T-helper 1 cell treated with Interleukin-12 subunit alpha and Interleukin-12 subunit beta and Interleukin-4 antibody, amounts not matched to agents 30 μg/mL and 1 μg/mL, for 36 hours (primary cell): ENCODE measurements around the gene PPARA.
"Not testable (repeated sequence)": the region's sequence is repeated elsewhere in the genome, so short reads cannot be mapped to it uniquely, and the experiment has no call there.

ENCODE experiments used
- H3K27ac Mint-ChIP-seq: one replicate; pipeline ENCODE4 v1.8.0; 2021; ENCODE audit warnings: mild to moderate bottlenecking, mixed read lengths
- H3K27me3 Mint-ChIP-seq: one replicate; pipeline ENCODE4 v1.8.0; 2021; ENCODE audit warnings: low read depth, mixed read lengths
- H3K36me3 Mint-ChIP-seq: one replicate; pipeline ENCODE4 v1.8.0; 2021; ENCODE audit warnings: low read depth, mixed read lengths
- H3K4me1 Mint-ChIP-seq: one replicate; pipeline ENCODE4 v1.8.0; 2021; ENCODE audit warnings: low read depth, mixed read lengths
- H3K4me3 Mint-ChIP-seq: one replicate; pipeline ENCODE4 v1.8.0; 2021; ENCODE audit warnings: mild to moderate bottlenecking, moderate library complexity, mixed read lengths
- H3K9me3 Mint-ChIP-seq: one replicate; pipeline ENCODE4 v1.8.0; 2021; ENCODE audit warnings: mixed read lengths

PPARA gene

GRCh38 chr22:46250035-46250782, 99.9 kb downstream of the PPARA start, which contains the start of gene CDPF1:
Gene CDPF1 (minus strand): TSS chr22:46250293. CDS start chr22:46248284, 2,009 bp downstream.
- Mint-ChIP-seq H3K9me3 (no peaks in the 10 kb centered on the region), H3K36me3 (peaks cover 13% of the 10 kb centered on the region), H3K27me3 (no peaks in the 10 kb centered on the region), H3K27ac (peak within 1 kb of the TSS; percentile 86), H3K4me1 (peaks cover 24% of the 10 kb centered on the region), H3K4me3 (peak within 1 kb of the TSS; percentile 89)

- no peaks in the 10 kb centered on the region for H3K9me3 Mint-ChIP-seq
- no peaks in the 10 kb centered on the region for H3K27me3 Mint-ChIP-seq
- H3K4me3 Mint-ChIP-seq, result peak overlapping the region; percentile 89
- peaks cover 10% of the 10 kb centered on the region for H3K36me3 Mint-ChIP-seq
- H3K4me1 Mint-ChIP-seq, result peaks cover 24% of the 10 kb centered on the region
- peak overlapping the region; percentile 86 for H3K27ac Mint-ChIP-seq
Measured at GRCh38 chr22:46250783-46251125, 100.4 kb downstream of the PPARA start.

GRCh38 chr22:46251266-46251665, 100.9 kb downstream of the PPARA start:
- H3K27ac Mint-ChIP-seq, result peak overlapping the region; percentile 86
- H3K4me3 Mint-ChIP-seq, result peak overlapping the region; percentile 89
- peaks cover 9% of the 10 kb centered on the region for H3K36me3 Mint-ChIP-seq
- peaks cover 24% of the 10 kb centered on the region for H3K4me1 Mint-ChIP-seq
- H3K27me3 Mint-ChIP-seq, result peaks cover 2% of the 10 kb centered on the region
- no peaks in the 10 kb centered on the region for H3K9me3 Mint-ChIP-seq

GRCh38 chr22:46251816-46252380, 101.6 kb downstream of the PPARA start:
- Mint-ChIP-seq H3K9me3 (no peaks in the 10 kb centered on the region), H3K27ac (peak overlapping the region; percentile 86), H3K4me1 (peaks cover 24% of the 10 kb centered on the region), H3K27me3 (peaks cover 8% of the 10 kb centered on the region), H3K4me3 (peak overlapping the region; percentile 89), H3K36me3 (peaks cover 7% of the 10 kb centered on the region)

DNA sequence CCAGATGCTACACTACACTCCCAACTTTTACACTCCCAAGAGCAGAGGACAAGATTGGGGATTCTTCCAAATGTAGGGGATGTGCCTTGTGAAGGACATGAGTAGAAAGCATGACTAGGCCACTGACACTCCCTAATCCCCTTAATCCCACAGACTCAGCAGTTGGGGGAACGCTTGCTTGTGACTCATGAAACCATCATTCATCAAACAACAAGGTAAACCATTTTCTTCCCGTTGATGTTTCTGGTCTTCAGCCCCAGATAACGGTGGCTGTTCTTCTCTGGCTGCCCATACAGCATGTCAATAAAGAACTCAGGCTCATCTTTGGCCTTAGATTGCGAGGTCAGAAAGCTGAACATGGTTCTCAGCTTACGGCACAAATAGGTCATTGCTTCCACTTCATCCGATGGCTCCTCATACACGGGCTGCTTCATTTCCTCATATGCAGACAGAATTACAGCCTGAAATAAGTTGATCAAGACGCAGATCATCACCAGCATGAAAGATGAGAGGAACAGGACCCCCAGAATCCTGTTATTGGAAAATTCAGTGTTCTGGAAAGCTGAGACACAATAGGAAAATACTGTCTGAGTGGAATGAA, 106.1 kb downstream of the PPARA start:
- Mint-ChIP-seq H3K4me3 (no peak overlapping the region), H3K9me3 (no peaks in the 10 kb centered on the region), H3K27ac (no peak overlapping the region), H3K4me1 (peaks cover 15% of the 10 kb centered on the region), H3K27me3 (peaks cover 53% of the 10 kb centered on the region), H3K36me3 (peaks cover 7% of the 10 kb centered on the region)

- Mint-ChIP-seq H3K4me1 (peaks cover under 1% of the 10 kb centered on the region), H3K9me3 (no peaks in the 10 kb centered on the region), H3K27ac (no peak overlapping the region), H3K27me3 (peaks cover 76% of the 10 kb centered on the region), H3K36me3 (peaks cover 5% of the 10 kb centered on the region), H3K4me3 (no peak overlapping the region)
Measured at GRCh38 chr22:46259374-46259773, 109.0 kb downstream of the PPARA start.

DNA sequence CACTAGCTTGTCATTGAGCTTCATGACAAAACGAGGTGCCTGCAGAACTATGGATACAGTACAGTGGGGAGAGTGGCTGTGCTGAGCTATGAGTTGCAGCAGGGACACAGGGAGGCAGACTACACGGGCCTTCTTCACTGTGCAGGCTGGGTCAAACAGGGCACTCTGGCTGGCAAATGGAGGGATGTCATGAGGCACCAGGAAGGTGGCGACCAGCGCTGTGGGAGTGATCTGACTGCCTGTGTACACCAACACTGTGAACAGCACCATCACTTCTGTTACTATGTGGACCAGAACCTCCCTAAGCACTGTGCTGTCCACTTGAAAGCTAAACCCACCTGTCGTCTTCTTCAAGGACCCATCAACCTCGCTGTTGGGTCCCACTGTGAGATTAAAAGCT, 109.7 kb downstream of the PPARA start:
- H3K27me3 Mint-ChIP-seq, result peaks cover 80% of the 10 kb centered on the region
- no peaks in the 10 kb centered on the region for H3K9me3 Mint-ChIP-seq
- peaks cover 2% of the 10 kb centered on the region for H3K36me3 Mint-ChIP-seq
- H3K4me1 Mint-ChIP-seq, result no peaks in the 10 kb centered on the region
- no peak overlapping the region for H3K27ac Mint-ChIP-seq
- H3K4me3 Mint-ChIP-seq, result no peak overlapping the region

- H3K4me3 Mint-ChIP-seq, result no peak overlapping the region
- peaks cover 85% of the 10 kb centered on the region for H3K27me3 Mint-ChIP-seq
Measured at GRCh38 chr22:46262449-46263215, 112.3 kb downstream of the PPARA start.

GRCh38 chr22:46263216-46263590, 112.9 kb downstream of the PPARA start, which contains the start of gene PKDREJ:
Gene PKDREJ (minus strand): TSS chr22:46263343. CDS start chr22:46263322, 21 bp downstream.
- H3K9me3 Mint-ChIP-seq, result peaks cover 13% of the 10 kb centered on the region
- H3K36me3 Mint-ChIP-seq, result peaks cover 9% of the 10 kb centered on the region
- peak within 1 kb of the TSS; percentile 62 for H3K4me3 Mint-ChIP-seq
- no peak within 1 kb of the TSS for H3K27ac Mint-ChIP-seq
- H3K27me3 Mint-ChIP-seq, result peaks cover 79% of the 10 kb centered on the region
- peaks cover 4% of the 10 kb centered on the region for H3K4me1 Mint-ChIP-seq

More at GRCh38 chr22:46262449-46263215, 112.3 kb downstream of the PPARA start:
- Mint-ChIP-seq H3K36me3 (peaks cover 9% of the 10 kb centered on the region), H3K4me1 (peaks cover 3% of the 10 kb centered on the region), H3K9me3 (peaks cover 13% of the 10 kb centered on the region), H3K27ac (no peak overlapping the region)

- Mint-ChIP-seq H3K27me3 (peaks cover 66% of the 10 kb centered on the region), H3K9me3 (peaks cover 13% of the 10 kb centered on the region)
- H3K36me3 Mint-ChIP-seq, H3K4me1 Mint-ChIP-seq, H3K4me3 Mint-ChIP-seq, H3K27ac Mint-ChIP-seq: not testable (repeated sequence)
Measured at GRCh38 chr22:46264520-46264919, 114.2 kb downstream of the PPARA start.

- Mint-ChIP-seq H3K9me3 (peaks cover 13% of the 10 kb centered on the region), H3K27me3 (peaks cover 55% of the 10 kb centered on the region), H3K36me3 (peaks cover 11% of the 10 kb centered on the region), H3K4me1 (peaks cover 10% of the 10 kb centered on the region)
- H3K27ac Mint-ChIP-seq, H3K4me3 Mint-ChIP-seq: not testable (repeated sequence)
Measured at GRCh38 chr22:46265627-46266026, 115.3 kb downstream of the PPARA start.

- peaks cover 35% of the 10 kb centered on the region for H3K27me3 Mint-ChIP-seq
- H3K4me1 Mint-ChIP-seq, result peaks cover 10% of the 10 kb centered on the region
- H3K27ac Mint-ChIP-seq, result peak within 1 kb of the TSS; percentile 77
- H3K36me3 Mint-ChIP-seq, result peaks cover 11% of the 10 kb centered on the region
- peak within 1 kb of the TSS; percentile 91 for H3K4me3 Mint-ChIP-seq
- H3K9me3 Mint-ChIP-seq, result peaks cover 13% of the 10 kb centered on the region
Measured at GRCh38 chr22:46267431-46268279, 117.3 kb downstream of the PPARA start, which contains the start of gene TTC38. Gene TTC38 (plus strand): TSS chr22:46268008. CDS start chr22:46268040, 32 bp downstream.

GRCh38 chr22:46269564-46269963, 119.2 kb downstream of the PPARA start:
- Mint-ChIP-seq H3K4me1 (peaks cover 10% of the 10 kb centered on the region), H3K27me3 (peaks cover 22% of the 10 kb centered on the region), H3K9me3 (peaks cover 13% of the 10 kb centered on the region), H3K27ac (no peak overlapping the region), H3K36me3 (peaks cover 14% of the 10 kb centered on the region), H3K4me3 (peak overlapping the region; percentile 81)
